GM10847 (cell line): ENCODE data around the gene PRAC2.

ENCODE experiments used
- POLR2A ChIP-seq: IDR thresholded peaks from 2 replicates; pipeline ENCODE4 v1.6.1; 2011; ENCODE audit not compliant: insufficient read length; ENCODE audit errors: extremely low read depth

Gene PRAC2

GRCh38 chr17:48717367-48718226, 5.4 kb upstream of the PRAC2 start:
- no peak for TF ChIP-seq POLR2A

GRCh38 chr17:48718227-48718760, 4.7 kb upstream of the PRAC2 start:
- TF ChIP-seq POLR2A = no peak

- TF ChIP-seq POLR2A = no peak
Measured at GRCh38 chr17:48718761-48719641, 4.0 kb upstream of the PRAC2 start.

GRCh38 chr17:48719642-48720265, 3.2 kb upstream of the PRAC2 start:
- TF ChIP-seq POLR2A = no peak

GRCh38 chr17:48720266-48721008, 2.5 kb upstream of the PRAC2 start:
- TF ChIP-seq POLR2A = no peak

GRCh38 chr17:48721009-48721402, 2.0 kb upstream of the PRAC2 start:
- TF ChIP-seq POLR2A = no peak

- no peak for TF ChIP-seq POLR2A
Measured at GRCh38 chr17:48722201-48722907, 631 bp upstream of the PRAC2 start, which contains the start of gene PRAC1. Gene PRAC1 (minus strand): TSS chr17:48722518. CDS start chr17:48722392, 126 bp downstream.

- TF ChIP-seq POLR2A = no peak
Measured at GRCh38 chr17:48723423-48724250, 652 bp downstream of the PRAC2 start.

- TF ChIP-seq POLR2A = no peak
Measured at GRCh38 chr17:48724251-48725003, 1.4 kb downstream of the PRAC2 start.

- no peak for TF ChIP-seq POLR2A
Measured at GRCh38 chr17:48725004-48725287, 2.0 kb downstream of the PRAC2 start.

GRCh38 chr17:48725288-48726064, 2.5 kb downstream of the PRAC2 start:
- no peak for TF ChIP-seq POLR2A

- no peak for TF ChIP-seq POLR2A
Measured at GRCh38 chr17:48726114-48726915, 3.3 kb downstream of the PRAC2 start.
